GM12878 (cell line): ENCODE results near the gene EIF2S3B. TPM values are rescaled to one million over a fixed set of nuclear protein-coding genes. Genes with fewer than 3 reads are reported as not detected.

ENCODE experiments used
- ATAC-seq: fragments of 200-7000 bp; cut with Tn5 transposase; 3 replicates; pipeline ENCODE4 v1.9.1; 2020; ENCODE audit warnings: mild to moderate bottlenecking, moderate library complexity
- BruUV-seq: library from RNA; stranded (reverse); fragments of 400-500 nt; replicated peaks from 2 replicates; lab custom pipeline; 2021; lab: Mats Ljungman, UMichigan
- CTCF ChIA-PET: fragments of 300-600 bp; sonication (Branson Sonifier 250); formaldehyde crosslinking; extraction: SDS; loops from one replicate; lab custom pipeline; 2021; ENCODE audit warnings: inconsistent platforms; lab: Yijun Ruan, JAX
- POLR2A ChIA-PET: fragments of 350-600 bp; formaldehyde crosslinking; extraction: SDS; loops from one replicate; lab custom pipeline; 2021; ENCODE audit warnings: inconsistent platforms; lab: Charles Lee
- RAD21 ChIA-PET: fragments of 300-600 bp; sonication (Branson Sonifier 250); formaldehyde crosslinking; loops from one replicate; lab custom pipeline; 2023; ENCODE audit warnings: antibody characterized with exemption; ENCODE audit not compliant: unreplicated experiment; lab: Charles Lee
- SMC1A ChIA-PET: fragments of 300-600 bp; sonication (Branson Sonifier 250); formaldehyde crosslinking; loops from one replicate; lab custom pipeline; 2023; ENCODE audit not compliant: unreplicated experiment, uncharacterized antibody; lab: Charles Lee
- DNase-seq: peaks from one replicate; pipeline ENCODE4 v3.0.0-alpha.2; 2011; ENCODE audit warnings: low read depth, low spot score
- FAIRE-seq: peaks from 3 replicates; lab custom pipeline; 2011; peaks lifted over from hg19 to GRCh38; lab: Jason Lieb, UNC
- H2AFZ ChIP-seq: 2 replicates; pipeline ENCODE4 v1.6.0; 2011; ENCODE audit warnings: low read depth, low read length, control low read depth; ENCODE audit not compliant: control insufficient read depth
- H3K27ac ChIP-seq: 2 replicates; pipeline ENCODE4 v1.5.1; 2011; ENCODE audit warnings: control low read depth; ENCODE audit not compliant: control insufficient read depth, insufficient read depth
- H3K27me3 ChIP-seq, 2 experiments: replicated peaks in 1 of 2; 2 replicates each; pipeline versions ENCODE4 v1.6.0 to v1.6.1; 2011; ENCODE audit warnings: low read length in 1 of 2; ENCODE audit not compliant: control insufficient read depth in 2 of 2, insufficient read depth in 2 of 2
- H3K36me3 ChIP-seq, 2 experiments: 2 replicates each; pipeline ENCODE4 v1.5.1; 2011; ENCODE audit warnings: low read length in 1 of 2; ENCODE audit not compliant: control insufficient read depth in 2 of 2, insufficient read depth in 2 of 2
- H3K4me1 ChIP-seq: 2 replicates; pipeline ENCODE4 v1.6.1; 2011; ENCODE audit warnings: mild to moderate bottlenecking, low read length, moderate library complexity, mixed read lengths; ENCODE audit not compliant: control insufficient read depth, insufficient read depth
- H3K4me2 ChIP-seq: 2 replicates; pipeline ENCODE4 v1.6.0; 2011; ENCODE audit warnings: control low read depth; ENCODE audit not compliant: control insufficient read depth, insufficient read depth
- H3K4me3 ChIP-seq: fragments of 200-600 bp; sonication (generic); 2 replicates; pipeline ENCODE4 v1.5.1; 2016
- H3K79me2 ChIP-seq: 2 replicates; pipeline ENCODE4 v1.6.0; 2011; ENCODE audit warnings: low read length; ENCODE audit not compliant: control insufficient read depth, insufficient read depth
- H3K9ac ChIP-seq: 2 replicates; pipeline ENCODE4 v1.8.0; 2011; ENCODE audit warnings: low read length, control low read depth, mixed read lengths; ENCODE audit not compliant: control insufficient read depth, insufficient read depth
- H3K9me3 ChIP-seq: replicated peaks from 3 replicates; pipeline ENCODE4 v1.5.1; 2011; ENCODE audit warnings: mild to moderate bottlenecking, low read length; ENCODE audit not compliant: control insufficient read depth, insufficient read depth
- H4K20me1 ChIP-seq: 2 replicates; pipeline ENCODE4 v1.6.0; 2011; ENCODE audit not compliant: control insufficient read depth, insufficient read depth
- ATF7 ChIP-seq: fragments of 450-650 bp; IDR thresholded peaks from 2 replicates; pipeline ENCODE4 v1.6.1; 2016; ENCODE audit warnings: low read depth, mild to moderate bottlenecking
- BCL11A ChIP-seq: IDR thresholded peaks from 2 replicates; pipeline ENCODE4 v1.6.1; 2011; ENCODE audit warnings: low read depth, low read length
- BHLHE40 ChIP-seq, 2 experiments: fragments of 450-650 bp in 1 of 2; IDR thresholded peaks; 2 replicates each; pipeline ENCODE4 v1.6.1; 2011 to 2017; ENCODE audit warnings: low read depth in 2 of 2, borderline replicate concordance in 1 of 2, improper control_type of control experiment in 1 of 2, low read length in 1 of 2, mild to moderate bottlenecking in 1 of 2
- CBX5 ChIP-seq: sonication (generic); IDR thresholded peaks from 2 replicates; pipeline ENCODE4 v1.6.1; 2016; ENCODE audit warnings: low read depth, moderate library complexity, mild to moderate bottlenecking, inconsistent platforms
- EP300 ChIP-seq, 2 experiments: fragments of 150-350 bp in 1 of 2; IDR thresholded peaks; 2 replicates each; pipeline ENCODE4 v1.6.1; 2011 to 2012; ENCODE audit warnings: low read depth in 2 of 2, low read length in 2 of 2, borderline replicate concordance in 1 of 2, improper control_type of control experiment in 1 of 2, inconsistent platforms in 1 of 2; ENCODE audit not compliant: control insufficient read depth in 1 of 2
- EZH2 ChIP-seq: IDR thresholded peaks from 2 replicates; pipeline ENCODE4 v1.6.1; 2012; ENCODE audit warnings: low read depth, mild to moderate bottlenecking, control low read depth, inconsistent platforms, low read length, borderline replicate concordance; ENCODE audit not compliant: control insufficient read depth
- IKZF2 ChIP-seq, 2 experiments: fragments of 450-650 bp; IDR thresholded peaks; 2 replicates each; pipeline ENCODE4 v1.6.1; 2017; ENCODE audit warnings: mild to moderate bottlenecking in 2 of 2, moderate library complexity in 2 of 2
- JUNB ChIP-seq: IDR thresholded peaks from 2 replicates; pipeline ENCODE4 v1.6.1; 2016; ENCODE audit warnings: antibody characterized with exemption, mild to moderate bottlenecking
- MEF2A ChIP-seq: IDR thresholded peaks from 2 replicates; pipeline ENCODE4 v1.6.1; 2011; ENCODE audit warnings: low read depth, mild to moderate bottlenecking, low read length, moderate library complexity; ENCODE audit not compliant: insufficient read depth
- MTA2 ChIP-seq: fragments of 450-650 bp; IDR thresholded peaks from 2 replicates; pipeline ENCODE4 v1.6.1; 2016; ENCODE audit warnings: low read depth, mild to moderate bottlenecking, moderate library complexity
- MXI1 ChIP-seq: fragments of 150-350 bp; IDR thresholded peaks from 2 replicates; pipeline ENCODE4 v1.6.1; 2011; ENCODE audit warnings: low read depth, mild to moderate bottlenecking, inconsistent platforms, low read length, improper control_type of control experiment
- MYC ChIP-seq: IDR thresholded peaks from 2 replicates; pipeline ENCODE4 v1.6.1; 2011; ENCODE audit warnings: mild to moderate bottlenecking, low read length, moderate library complexity, inconsistent platforms; ENCODE audit not compliant: insufficient read depth, insufficient replicate concordance, insufficient read length, severe bottlenecking
- NFYB ChIP-seq: IDR thresholded peaks from 2 replicates; pipeline ENCODE4 v1.6.1; 2011; ENCODE audit warnings: low read depth, mild to moderate bottlenecking, low read length, improper control_type of control experiment, moderate library complexity; ENCODE audit not compliant: insufficient read depth
- STAT3 ChIP-seq: IDR thresholded peaks from 2 replicates; pipeline ENCODE4 v1.6.1; 2011; ENCODE audit warnings: low read depth, low read length, improper control_type of control experiment
- SUZ12 ChIP-seq: fragments of 200-600 bp; sonication (generic); IDR thresholded peaks from one replicate; pipeline ENCODE4 v1.6.1; 2018; ENCODE audit warnings: antibody characterized with exemption, mild to moderate bottlenecking; ENCODE audit not compliant: unreplicated experiment
- TARDBP ChIP-seq: IDR thresholded peaks from 2 replicates; pipeline ENCODE4 v1.6.1; 2016; ENCODE audit warnings: borderline replicate concordance
- WGBS: methylation state at CpG from one replicate; pipeline ENCODE4 v1.1.6; 2016; ENCODE audit warnings: low lambda C conversion rate; ENCODE audit not compliant: insufficient replicate concordance, insufficient coverage; ENCODE audit errors: missing lambda C conversion rate; 5-methylcytosine and 5-hydroxymethylcytosine counted together
- in situ Hi-C: fragments of 300-500 bp; cut with MboI; formaldehyde crosslinking; loops from 9 replicates; pipeline ENCODE4 v1.14.3; 2018; ENCODE audit warnings: mixed read lengths
- intact Hi-C: fragments of 100-400 bp; cut with micrococcal nuclease; formaldehyde crosslinking; loops from one replicate; pipeline ENCODE4 v1.14.2; 2022; ENCODE audit not compliant: unreplicated experiment
- polyA plus RNA-seq, 11 experiments: library from polyadenylated mRNA; depleted of rRNA in 4 of 11; unstranded in 6 of 11; stranded (reverse) in 5 of 11; fragments of >200 nt; fragmentation: Nextera tagmentation in 4 of 11; fragmentation: Illumina TruSeq in 1 of 11; extraction: Ambion mirVana in 4 of 11; extraction: Trizol in 1 of 11; gene quantifications; 1 replicate in 1 of 11; 2 replicates in 10 of 11; pipeline versions ENCODE4 v1.2.1 to v1.2.3, GENCODE V29; 2011 to 2016; ENCODE audit warnings: inconsistent platforms in 2 of 11, missing spikeins in 2 of 11, low read depth in 1 of 11
- total RNA-seq, 4 experiments: library from RNA; depleted of rRNA in 3 of 4; stranded (reverse); fragments of >200 nt in 3 of 4; fragmentation: Illumina TruSeq in 1 of 4; extraction: Trizol in 1 of 4; gene quantifications; 2 replicates each; pipeline versions ENCODE4 v1.2.1 to v1.2.3, GENCODE V29; 2013 to 2021
- TF ChIP-seq, protein P1 (sequence below): fragments of 150-350 bp; IDR thresholded peaks from 2 replicates; pipeline ENCODE4 v1.6.1; 2016; ENCODE audit warnings: low read depth, low read length
- TF ChIP-seq, protein P2 (sequence below): IDR thresholded peaks from 2 replicates; pipeline ENCODE4 v1.6.1; 2011; ENCODE audit warnings: low read depth, mild to moderate bottlenecking, low read length, moderate library complexity, borderline replicate concordance; ENCODE audit errors: extremely low read depth
- TF ChIP-seq, protein P3 (sequence below): IDR thresholded peaks from 2 replicates; pipeline ENCODE4 v1.6.1; 2012; ENCODE audit warnings: low read length, inconsistent platforms

The EIF2S3B gene
- total and polyA plus RNA-seq, 10 of the 15 experiments (the other 5 are each of a cell fraction or from before 2014, with no cell fraction given) = 0.18 to 2.2 (median 1.4) TPM; not detected in 1

DNA sequence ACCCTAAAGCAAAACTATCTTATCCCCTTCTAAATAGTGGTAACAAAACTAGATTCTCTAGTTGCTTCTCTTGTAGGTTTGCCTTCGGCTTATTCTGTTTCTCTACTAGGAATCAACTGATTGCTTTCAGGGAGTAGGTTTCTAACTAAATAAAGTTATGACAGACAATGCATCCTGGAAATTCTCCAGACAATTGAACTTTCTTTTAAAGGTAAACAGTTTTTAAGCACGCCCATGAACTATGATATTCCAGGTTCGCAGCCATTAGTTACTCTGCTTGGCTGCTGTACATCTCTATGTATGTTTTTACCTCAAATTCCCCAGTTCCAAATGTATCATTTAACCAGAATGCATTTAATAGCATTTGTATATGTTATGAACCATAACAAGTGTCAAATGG, 23.9 kb downstream of the EIF2S3B start (continued):
- TF ChIP-seq EP300 (IDR thresholded peaks at IDR 0.05; ENCODE audit: borderline replicate concordance in 1 of 2, control insufficient read depth in 1 of 2, low read depth in 2 of 2, low read length in 2 of 2) = no peak
- no peak for TF ChIP-seq MEF2A
- no peak for TF ChIP-seq BHLHE40 (IDR thresholded peaks at IDR 0.05; ENCODE audit: borderline replicate concordance in 1 of 2, low read depth in 2 of 2, low read length in 1 of 2)
- no peak for TF ChIP-seq STAT3
- TF ChIP-seq MTA2 = no peak
- TF ChIP-seq MXI1 = no peak
- no peak for TF ChIP-seq TARDBP

DNA sequence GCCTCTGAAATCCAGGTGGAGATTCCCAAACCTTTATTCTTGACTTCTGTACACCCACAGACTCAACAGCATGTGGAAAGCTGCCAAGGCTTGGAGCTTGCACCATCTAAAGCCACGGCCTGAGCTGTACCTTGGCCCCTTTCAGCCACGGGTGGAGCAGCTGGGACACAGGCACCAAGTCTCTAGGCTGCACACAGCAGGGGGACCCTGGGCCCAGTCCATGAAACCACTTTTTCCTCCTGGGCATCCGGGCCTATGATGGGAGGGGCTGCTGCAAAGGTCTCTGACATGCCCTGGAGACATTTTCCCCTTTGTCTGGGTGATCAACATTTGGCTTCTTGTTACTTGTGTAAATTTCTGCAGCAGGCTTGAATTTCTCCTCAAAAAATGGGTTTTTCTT, 32.0 kb downstream of the EIF2S3B start:
- FAIRE-seq = no peak
- no peak overlapping the region for H3K27ac ChIP-seq
- H3K36me3 ChIP-seq = no peaks in the 10 kb centered on the region
- DNase-seq = no peak
- H3K79me2 ChIP-seq = no peaks in the 10 kb centered on the region
- H3K4me3 ChIP-seq = no peak overlapping the region
- POLR2A ChIA-PET = no interaction called here
- CTCF ChIA-PET = no interaction called here
- RAD21 ChIA-PET = no interaction called here
- H4K20me1 ChIP-seq = no peaks in the 10 kb centered on the region
- WGBS = 53% methylated on average over 3 of the region's 3 CpGs
- ATAC-seq = no peak
- SMC1A ChIA-PET = interaction anchor here (1.1 kb wide), 1 partner anchor 18 kb away, joined by 3 read pairs; no protein-coding TSS in a partner anchor
- H3K4me2 ChIP-seq = no peak overlapping the region
- in situ Hi-C loops (loop anchor here (25.0 kb wide), 1 partner anchor 100 kb away; no protein-coding TSS in a partner anchor), intact Hi-C loops (no loop called here)
- H2AFZ ChIP-seq = no peak overlapping the region
- BruUV-seq = no TSS peak
- H3K4me1 ChIP-seq = peaks cover 8% of the 10 kb centered on the region
- H3K9me3 ChIP-seq = peaks cover 3% of the 10 kb centered on the region
- no peak overlapping the region for H3K9ac ChIP-seq
- H3K27me3 ChIP-seq = no peaks in the 10 kb centered on the region
- TF ChIP-seq CBX5 (no peak), BCL11A (no peak), JUNB (no peak), IKZF2 (IDR thresholded peaks at IDR 0.05) (no peak), EZH2 (no peak), ATF7 (no peak), SUZ12 (no peak), MYC (no peak), NFYB (no peak)
- TF ChIP-seq, protein P1, sequence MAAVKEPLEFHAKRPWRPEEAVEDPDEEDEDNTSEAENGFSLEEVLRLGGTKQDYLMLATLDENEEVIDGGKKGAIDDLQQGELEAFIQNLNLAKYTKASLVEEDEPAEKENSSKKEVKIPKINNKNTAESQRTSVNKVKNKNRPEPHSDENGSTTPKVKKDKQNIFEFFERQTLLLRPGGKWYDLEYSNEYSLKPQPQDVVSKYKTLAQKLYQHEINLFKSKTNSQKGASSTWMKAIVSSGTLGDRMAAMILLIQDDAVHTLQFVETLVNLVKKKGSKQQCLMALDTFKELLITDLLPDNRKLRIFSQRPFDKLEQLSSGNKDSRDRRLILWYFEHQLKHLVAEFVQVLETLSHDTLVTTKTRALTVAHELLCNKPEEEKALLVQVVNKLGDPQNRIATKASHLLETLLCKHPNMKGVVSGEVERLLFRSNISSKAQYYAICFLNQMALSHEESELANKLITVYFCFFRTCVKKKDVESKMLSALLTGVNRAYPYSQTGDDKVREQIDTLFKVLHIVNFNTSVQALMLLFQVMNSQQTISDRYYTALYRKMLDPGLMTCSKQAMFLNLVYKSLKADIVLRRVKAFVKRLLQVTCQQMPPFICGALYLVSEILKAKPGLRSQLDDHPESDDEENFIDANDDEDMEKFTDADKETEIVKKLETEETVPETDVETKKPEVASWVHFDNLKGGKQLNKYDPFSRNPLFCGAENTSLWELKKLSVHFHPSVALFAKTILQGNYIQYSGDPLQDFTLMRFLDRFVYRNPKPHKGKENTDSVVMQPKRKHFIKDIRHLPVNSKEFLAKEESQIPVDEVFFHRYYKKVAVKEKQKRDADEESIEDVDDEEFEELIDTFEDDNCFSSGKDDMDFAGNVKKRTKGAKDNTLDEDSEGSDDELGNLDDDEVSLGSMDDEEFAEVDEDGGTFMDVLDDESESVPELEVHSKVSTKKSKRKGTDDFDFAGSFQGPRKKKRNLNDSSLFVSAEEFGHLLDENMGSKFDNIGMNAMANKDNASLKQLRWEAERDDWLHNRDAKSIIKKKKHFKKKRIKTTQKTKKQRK = no peak
- TF ChIP-seq, protein P2, sequence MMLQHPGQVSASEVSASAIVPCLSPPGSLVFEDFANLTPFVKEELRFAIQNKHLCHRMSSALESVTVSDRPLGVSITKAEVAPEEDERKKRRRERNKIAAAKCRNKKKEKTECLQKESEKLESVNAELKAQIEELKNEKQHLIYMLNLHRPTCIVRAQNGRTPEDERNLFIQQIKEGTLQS = no peak
- TF ChIP-seq, protein P3, sequence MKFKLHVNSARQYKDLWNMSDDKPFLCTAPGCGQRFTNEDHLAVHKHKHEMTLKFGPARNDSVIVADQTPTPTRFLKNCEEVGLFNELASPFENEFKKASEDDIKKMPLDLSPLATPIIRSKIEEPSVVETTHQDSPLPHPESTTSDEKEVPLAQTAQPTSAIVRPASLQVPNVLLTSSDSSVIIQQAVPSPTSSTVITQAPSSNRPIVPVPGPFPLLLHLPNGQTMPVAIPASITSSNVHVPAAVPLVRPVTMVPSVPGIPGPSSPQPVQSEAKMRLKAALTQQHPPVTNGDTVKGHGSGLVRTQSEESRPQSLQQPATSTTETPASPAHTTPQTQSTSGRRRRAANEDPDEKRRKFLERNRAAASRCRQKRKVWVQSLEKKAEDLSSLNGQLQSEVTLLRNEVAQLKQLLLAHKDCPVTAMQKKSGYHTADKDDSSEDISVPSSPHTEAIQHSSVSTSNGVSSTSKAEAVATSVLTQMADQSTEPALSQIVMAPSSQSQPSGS = no peak
